Measurements from ENCODE around the gene SBF2.
"Not testable (repeated sequence)": the region's sequence is repeated elsewhere in the genome, so short reads cannot be mapped to it uniquely, and the experiment has no call there.

Gene SBF2

GRCh38 chr11:10274726-10275125 lies 19.3 kb downstream of the SBF2 start:
- DNase-seq (ENCODE audit: low spot score): no peak
- H3K4me3 ChIP-seq: no peak overlapping the region
- no peak for TF ChIP-seq CTCF (IDR thresholded peaks at IDR 0.05)
- H3K27ac ChIP-seq: no peak overlapping the region

GRCh38 chr11:10273738-10274137 lies 20.3 kb downstream of the SBF2 start:
- no peak overlapping the region for H3K4me3 ChIP-seq
- H3K27ac ChIP-seq: no peak overlapping the region
- TF ChIP-seq CTCF (IDR thresholded peaks at IDR 0.05): no peak
- DNase-seq (ENCODE audit: low spot score): no peak

- Histone ChIP-seq H3K27ac (no peak overlapping the region), H3K4me3 (no peak overlapping the region)
- TF ChIP-seq CTCF (IDR thresholded peaks at IDR 0.05): no peak
- no peak for DNase-seq (ENCODE audit: low spot score)
Observed at GRCh38 chr11:10272132-10272531, 21.9 kb downstream of the SBF2 start.

GRCh38 chr11:10268746-10269488 lies 25.1 kb downstream of the SBF2 start:
- TF ChIP-seq CTCF (IDR thresholded peaks at IDR 0.05): no peak
- Histone ChIP-seq H3K4me3 (no peak overlapping the region), H3K27ac (no peak overlapping the region)
- DNase-seq (ENCODE audit: low spot score): no peak

GRCh38 chr11:10267821-10268220 lies 26.2 kb downstream of the SBF2 start:
- TF ChIP-seq CTCF (IDR thresholded peaks at IDR 0.05): no peak
- H3K27ac ChIP-seq: no peak overlapping the region
- no peak overlapping the region for H3K4me3 ChIP-seq
- DNase-seq (ENCODE audit: low spot score): no peak

GRCh38 chr11:10265936-10266335 lies 28.1 kb downstream of the SBF2 start:
- no peak for TF ChIP-seq CTCF (IDR thresholded peaks at IDR 0.05)
- Histone ChIP-seq H3K27ac (no peak overlapping the region), H3K4me3 (no peak overlapping the region)
- DNase-seq (ENCODE audit: low spot score): no peak

- DNase-seq (ENCODE audit: low spot score); H3K27ac ChIP-seq; H3K4me3 ChIP-seq: not testable (repeated sequence)
Observed at GRCh38 chr11:10264716-10265115, 29.3 kb downstream of the SBF2 start.
